Fibroblast of mammary gland (primary cell): ENCODE data around the gene RTN4R.
"Not testable (repeated sequence)": the region's sequence is repeated elsewhere in the genome, so short reads cannot be mapped to it uniquely, and the experiment has no call there.

Experiments used
- DNase-seq: peaks from one replicate; pipeline ENCODE4 v3.0.0-alpha.2; 2010; ENCODE audit warnings: low read depth
- H3K4me3 ChIP-seq: 2 replicates; pipeline ENCODE4 v1.5.1; 2011; ENCODE audit warnings: low read depth, mild to moderate bottlenecking, low read length, moderate library complexity; ENCODE audit not compliant: control insufficient read depth
- CTCF ChIP-seq: conservative IDR thresholded peaks from 2 replicates; pipeline ENCODE4 v1.5.1; 2011; ENCODE audit warnings: low read depth, low read length, inconsistent platforms; ENCODE audit not compliant: control insufficient read depth, insufficient read depth

Gene RTN4R

GRCh38 chr22:20312396-20313191 is 44.5 kb upstream of the RTN4R start:
- no peak overlapping the region for H3K4me3 ChIP-seq
- no peak for TF ChIP-seq CTCF
- no peak for DNase-seq

- H3K4me3 ChIP-seq, DNase-seq: not testable (repeated sequence)
Measured at GRCh38 chr22:20311249-20312062, 43.3 kb upstream of the RTN4R start.

GRCh38 chr22:20310773-20311172 is 42.7 kb upstream of the RTN4R start:
- not testable (repeated sequence) for DNase-seq, H3K4me3 ChIP-seq

- H3K4me3 ChIP-seq, DNase-seq: not testable (repeated sequence)
Measured at GRCh38 chr22:20310180-20310579, 42.1 kb upstream of the RTN4R start.

GRCh38 chr22:20308806-20309650 is 40.9 kb upstream of the RTN4R start:
- H3K4me3 ChIP-seq, DNase-seq: not testable (repeated sequence)

- not testable (repeated sequence) for DNase-seq, H3K4me3 ChIP-seq
Measured at GRCh38 chr22:20307448-20308447, 39.6 kb upstream of the RTN4R start.

GRCh38 chr22:20306646-20307447 is 38.7 kb upstream of the RTN4R start:
- DNase-seq, H3K4me3 ChIP-seq: not testable (repeated sequence)

GRCh38 chr22:20305894-20306645 is 38.0 kb upstream of the RTN4R start:
- no peak overlapping the region for H3K4me3 ChIP-seq

GRCh38 chr22:20305230-20305893 is 37.2 kb upstream of the RTN4R start:
- DNase-seq = not testable (repeated sequence)

More at GRCh38 chr22:20305894-20306645, 38.0 kb upstream of the RTN4R start:
- TF ChIP-seq CTCF = no peak
- no peak for DNase-seq

More at GRCh38 chr22:20305230-20305893, 37.2 kb upstream of the RTN4R start:
- H3K4me3 ChIP-seq = not testable (repeated sequence)
